GM12872 (cell line): ENCODE measurements around the gene ASB18.

Experiments
- TF ChIP-seq, protein P1 (sequence below): IDR thresholded peaks from 3 replicates; pipeline ENCODE4 v1.5.1; 2011; ENCODE audit warnings: low read depth, mild to moderate bottlenecking, low read length, moderate library complexity; ENCODE audit not compliant: insufficient read depth

The ASB18 gene

DNA sequence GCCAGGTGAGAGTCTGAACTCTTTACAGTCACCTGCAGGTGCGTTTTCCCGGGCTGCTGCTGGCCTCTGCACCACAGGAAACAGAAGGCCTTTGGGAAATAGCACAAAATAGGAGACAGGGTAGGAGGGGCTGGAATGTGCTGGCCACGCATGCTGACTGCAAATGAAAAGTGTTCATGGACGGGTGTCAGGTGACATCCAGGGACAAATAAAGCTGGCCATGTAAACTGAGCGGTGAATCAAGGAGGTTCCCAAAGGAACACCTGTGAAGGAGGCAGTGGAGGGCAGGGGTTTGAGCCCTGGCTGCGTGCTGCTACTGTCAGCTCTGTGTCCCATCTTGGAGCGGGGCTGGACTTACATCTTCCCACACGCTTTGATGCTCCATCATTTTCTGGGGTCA is 53.7 kb downstream of the ASB18 start:
- TF ChIP-seq, protein P1, sequence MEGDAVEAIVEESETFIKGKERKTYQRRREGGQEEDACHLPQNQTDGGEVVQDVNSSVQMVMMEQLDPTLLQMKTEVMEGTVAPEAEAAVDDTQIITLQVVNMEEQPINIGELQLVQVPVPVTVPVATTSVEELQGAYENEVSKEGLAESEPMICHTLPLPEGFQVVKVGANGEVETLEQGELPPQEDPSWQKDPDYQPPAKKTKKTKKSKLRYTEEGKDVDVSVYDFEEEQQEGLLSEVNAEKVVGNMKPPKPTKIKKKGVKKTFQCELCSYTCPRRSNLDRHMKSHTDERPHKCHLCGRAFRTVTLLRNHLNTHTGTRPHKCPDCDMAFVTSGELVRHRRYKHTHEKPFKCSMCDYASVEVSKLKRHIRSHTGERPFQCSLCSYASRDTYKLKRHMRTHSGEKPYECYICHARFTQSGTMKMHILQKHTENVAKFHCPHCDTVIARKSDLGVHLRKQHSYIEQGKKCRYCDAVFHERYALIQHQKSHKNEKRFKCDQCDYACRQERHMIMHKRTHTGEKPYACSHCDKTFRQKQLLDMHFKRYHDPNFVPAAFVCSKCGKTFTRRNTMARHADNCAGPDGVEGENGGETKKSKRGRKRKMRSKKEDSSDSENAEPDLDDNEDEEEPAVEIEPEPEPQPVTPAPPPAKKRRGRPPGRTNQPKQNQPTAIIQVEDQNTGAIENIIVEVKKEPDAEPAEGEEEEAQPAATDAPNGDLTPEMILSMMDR: no peak

DNA sequence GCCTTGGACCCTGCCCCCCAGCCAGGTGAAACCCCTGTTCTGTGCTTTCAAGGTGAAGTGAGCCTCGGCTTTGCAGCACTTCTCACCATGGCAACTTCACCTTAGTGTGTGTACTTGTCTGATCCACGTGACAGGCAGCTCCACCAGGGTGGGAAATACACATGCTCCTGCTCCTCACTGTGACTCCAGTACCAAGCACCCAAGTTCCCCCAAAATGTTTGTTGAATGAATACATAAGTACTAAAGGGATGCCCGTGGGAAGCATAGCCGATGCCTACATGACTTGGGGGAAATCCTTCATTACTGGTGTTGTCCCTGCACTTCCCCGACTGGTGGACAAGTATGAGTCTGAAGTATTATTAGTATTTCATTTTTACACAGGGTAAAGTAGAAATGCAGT is 54.2 kb downstream of the ASB18 start:
- TF ChIP-seq, protein P1: no peak

DNA sequence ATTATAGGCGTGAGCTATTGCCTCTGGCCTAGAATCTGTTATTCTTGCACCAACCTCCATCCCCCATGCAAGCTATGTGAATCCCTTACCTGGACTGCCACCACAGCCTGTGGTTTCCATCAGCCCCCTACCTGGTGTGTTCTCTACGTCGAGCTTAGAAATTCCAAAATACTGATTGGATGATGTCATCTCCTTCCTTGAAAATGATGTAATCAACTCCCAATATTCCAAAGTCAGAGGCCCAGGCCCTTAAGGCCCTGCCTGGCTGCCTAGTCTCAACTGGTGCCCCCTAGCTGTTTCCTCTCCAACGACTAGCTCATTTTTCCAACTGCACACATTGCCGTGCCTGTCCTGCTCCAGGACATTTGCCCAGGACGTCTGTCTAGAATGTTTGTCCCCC is 54.7 kb downstream of the ASB18 start:
- TF ChIP-seq, protein P1: no peak

DNA sequence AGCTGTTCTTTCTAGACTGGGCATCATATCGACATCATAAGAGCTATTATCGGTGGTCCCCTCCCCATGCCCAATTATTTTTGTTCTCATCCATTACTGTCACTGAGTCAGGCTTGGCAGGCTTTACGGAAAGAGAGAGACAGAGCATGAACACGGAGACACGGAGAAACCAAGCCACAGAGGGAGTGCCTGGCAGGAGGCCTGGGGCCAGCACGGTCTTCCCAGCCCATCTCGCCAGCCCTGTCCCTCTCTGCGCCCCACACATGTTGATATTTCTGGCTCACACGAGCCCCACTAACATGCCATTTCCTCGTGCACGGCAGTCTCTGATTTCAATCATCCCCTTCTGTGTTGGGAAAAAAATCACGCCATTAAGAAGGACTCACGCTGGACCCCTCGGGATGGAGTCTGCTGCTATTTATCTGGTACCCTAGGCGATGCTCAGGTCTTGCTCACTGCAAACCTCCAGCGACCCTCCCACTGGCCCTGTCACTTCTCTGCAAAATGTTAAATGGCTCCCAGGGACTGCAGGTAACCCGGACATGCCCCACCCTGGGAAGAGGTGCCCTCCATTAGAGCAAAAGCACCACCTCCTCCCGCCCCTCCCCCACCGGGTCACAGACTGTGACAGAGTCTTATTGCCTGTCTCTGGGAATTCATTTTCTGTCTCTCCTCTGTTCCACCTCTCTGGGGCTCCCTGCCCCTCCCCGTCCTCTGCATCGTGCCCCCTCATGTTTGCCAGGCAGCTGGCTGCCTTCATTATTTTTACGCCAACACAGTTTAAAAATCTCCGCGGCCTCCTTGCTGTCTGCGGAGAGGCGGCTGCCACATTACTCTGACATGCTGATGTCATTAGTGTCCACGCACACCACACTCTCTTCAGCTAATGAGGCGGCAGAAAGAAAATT is 55.9 kb downstream of the ASB18 start:
- TF ChIP-seq, protein P1: no peak

DNA sequence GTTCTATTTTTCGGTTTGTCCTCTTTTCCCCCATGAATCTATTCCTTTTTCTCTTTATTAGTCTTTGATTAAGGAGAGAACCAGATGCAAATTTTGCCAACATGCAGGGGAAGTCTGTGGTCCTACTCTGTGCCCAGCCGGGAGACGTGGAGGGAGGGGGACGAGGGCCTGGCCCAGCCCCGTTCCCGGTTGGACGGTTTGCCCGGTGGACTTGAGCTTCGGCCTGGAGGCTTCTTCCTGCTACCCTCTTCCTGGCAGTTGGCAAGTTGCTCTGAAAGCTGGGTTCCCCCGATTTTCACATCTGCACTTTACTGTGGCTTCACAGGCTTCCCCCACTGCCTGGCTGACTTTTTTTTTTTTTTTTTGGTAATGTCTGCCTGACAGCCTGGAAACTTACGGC is 56.7 kb downstream of the ASB18 start:
- TF ChIP-seq, protein P1: no peak

DNA sequence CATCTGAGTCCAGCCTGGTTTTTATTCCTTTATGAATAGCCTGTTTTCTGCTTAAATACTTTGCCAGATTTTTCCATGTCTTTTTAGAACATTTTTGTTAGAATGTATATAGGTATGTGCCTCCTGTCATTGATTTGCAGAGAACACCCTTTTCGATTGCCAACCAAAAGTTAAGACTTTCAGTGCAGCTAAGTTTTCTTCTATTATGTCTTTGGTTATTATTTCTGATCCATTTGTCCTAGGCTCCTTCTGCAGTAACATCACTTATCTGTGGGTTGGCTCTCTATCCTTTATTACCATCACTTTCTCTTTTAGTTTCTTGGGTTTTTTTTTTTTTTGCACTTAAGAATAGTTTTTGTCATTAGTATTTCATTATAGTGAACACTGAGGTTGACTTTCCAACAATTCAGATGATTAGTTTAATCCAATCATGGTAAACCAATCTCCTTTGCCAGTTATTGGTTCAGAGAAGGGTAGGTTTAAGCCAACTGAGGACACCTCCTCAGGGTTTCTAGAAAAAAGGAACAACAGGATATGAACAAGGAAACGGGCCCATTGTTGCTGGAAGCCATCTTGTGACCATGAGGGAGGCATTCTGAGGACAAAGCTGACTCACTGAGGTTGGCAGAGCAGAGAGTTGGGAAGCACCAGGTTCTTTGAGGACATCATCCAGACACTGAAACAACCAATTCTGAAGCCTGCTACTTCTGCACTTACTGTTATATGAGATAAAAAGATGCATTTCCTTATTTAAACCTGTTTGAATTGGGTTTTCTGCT is 58.1 kb downstream of the ASB18 start:
- TF ChIP-seq, protein P1: no peak

DNA sequence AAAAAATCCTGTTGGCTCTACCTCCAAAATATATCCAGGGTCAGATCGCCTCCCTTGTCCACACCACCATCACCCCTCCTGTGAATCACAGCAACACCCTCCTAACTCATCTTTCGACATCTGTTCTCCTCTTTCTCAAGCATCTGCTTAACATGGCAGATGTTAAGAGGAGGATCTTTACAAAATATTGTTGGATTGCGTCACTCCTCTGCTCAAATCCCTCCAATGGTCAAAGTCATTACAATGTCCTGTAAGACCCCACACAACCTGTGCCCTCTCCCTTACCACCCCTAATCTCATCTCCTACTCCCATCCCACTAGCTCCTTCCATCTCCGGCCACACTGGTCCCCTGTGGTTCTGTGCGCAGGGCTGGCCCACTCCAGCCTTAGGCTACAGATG is 59.3 kb downstream of the ASB18 start:
- TF ChIP-seq, protein P1: no peak
